ENCODE data around the gene FAM135A. TPM values are rescaled to one million over a fixed set of nuclear protein-coding genes. Genes with fewer than 3 reads are reported as not detected.
"Not testable (repeated sequence)": the region's sequence is repeated elsewhere in the genome, so short reads cannot be mapped to it uniquely, and the experiment has no call there.

FAM135A gene
- total and polyA plus RNA-seq, 2 donors (not counting 1 experiment from before 2014, with no cell fraction given): 3.9 to 30.6 TPM

GRCh38 chr6:70456735-70457134 is 43.4 kb downstream of the FAM135A start:
- H3K4me3 ChIP-seq (ENCODE audit: control extremely low read depth in 1 of 5, extremely low read depth in 1 of 5, insufficient read depth in 1 of 5, low read depth in 2 of 5, low read length in 4 of 5): no peak overlapping the region
- H3K27ac ChIP-seq (ENCODE audit: low read length in 2 of 2): no peak overlapping the region
- H3K36me3 ChIP-seq (replicated peaks in 1 of 2; ENCODE audit: control extremely low read depth in 1 of 2, control insufficient read depth in 1 of 2, extremely low read depth in 1 of 2, insufficient read depth in 2 of 2, low read length in 1 of 2): peaks cover 1 to 6% of the 10 kb centered on the region in 2 experiments
- Mint-ChIP-seq H3K27me3 (no peaks in the 10 kb centered on the region), H3K4me3 (no peak overlapping the region), H3K9me3 (ENCODE audit: insufficient read depth) (no peaks in the 10 kb centered on the region), H3K27ac (no peak overlapping the region), H3K4me1 (peaks cover 7% of the 10 kb centered on the region)
- WGBS (ENCODE audit: insufficient coverage): 100% methylated on average over 1 of the region's 1 CpG
- no peak overlapping the region for H3K9ac ChIP-seq (ENCODE audit: low read length)
- no peaks in the 10 kb centered on the region for H3K4me1 ChIP-seq (ENCODE audit: control insufficient read depth in 2 of 2, insufficient read depth in 2 of 2, low read length in 2 of 2)
- TF ChIP-seq, protein P1, sequence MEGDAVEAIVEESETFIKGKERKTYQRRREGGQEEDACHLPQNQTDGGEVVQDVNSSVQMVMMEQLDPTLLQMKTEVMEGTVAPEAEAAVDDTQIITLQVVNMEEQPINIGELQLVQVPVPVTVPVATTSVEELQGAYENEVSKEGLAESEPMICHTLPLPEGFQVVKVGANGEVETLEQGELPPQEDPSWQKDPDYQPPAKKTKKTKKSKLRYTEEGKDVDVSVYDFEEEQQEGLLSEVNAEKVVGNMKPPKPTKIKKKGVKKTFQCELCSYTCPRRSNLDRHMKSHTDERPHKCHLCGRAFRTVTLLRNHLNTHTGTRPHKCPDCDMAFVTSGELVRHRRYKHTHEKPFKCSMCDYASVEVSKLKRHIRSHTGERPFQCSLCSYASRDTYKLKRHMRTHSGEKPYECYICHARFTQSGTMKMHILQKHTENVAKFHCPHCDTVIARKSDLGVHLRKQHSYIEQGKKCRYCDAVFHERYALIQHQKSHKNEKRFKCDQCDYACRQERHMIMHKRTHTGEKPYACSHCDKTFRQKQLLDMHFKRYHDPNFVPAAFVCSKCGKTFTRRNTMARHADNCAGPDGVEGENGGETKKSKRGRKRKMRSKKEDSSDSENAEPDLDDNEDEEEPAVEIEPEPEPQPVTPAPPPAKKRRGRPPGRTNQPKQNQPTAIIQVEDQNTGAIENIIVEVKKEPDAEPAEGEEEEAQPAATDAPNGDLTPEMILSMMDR (IDR thresholded peaks at IDR 0.05): no peak
- TF ChIP-seq EZH2 (IDR thresholded peaks at IDR 0.05; ENCODE audit: borderline replicate concordance, insufficient read depth, low read depth, low read length, poor library complexity, severe bottlenecking): no peak
- no peaks in the 10 kb centered on the region for H3K79me2 ChIP-seq (ENCODE audit: control insufficient read depth, insufficient read depth, low read length)
- intact Hi-C loops (cut with micrococcal nuclease): no loop called here
- ATAC-seq (ENCODE audit: low read depth) (no peak), DNase-seq (no peak)
- H3K9me3 ChIP-seq (ENCODE audit: control extremely low read depth in 1 of 3, control insufficient read depth in 2 of 3, insufficient read depth in 1 of 3, low read length in 2 of 3): peaks cover 0 to 1% (median 0%) of the 10 kb centered on the region in 3 donors
- no peaks in the 10 kb centered on the region for H4K20me1 ChIP-seq (ENCODE audit: control insufficient read depth, insufficient read depth, low read length, poor library complexity, severe bottlenecking)
- H3K4me2 ChIP-seq (replicated peaks; ENCODE audit: low read depth, low read length, poor library complexity, severe bottlenecking): no peak overlapping the region
- ChIA-PET POLR2A (no interaction called here), CTCF (no interaction called here)
- no peaks in the 10 kb centered on the region for H3K27me3 ChIP-seq (replicated peaks in 1 of 4; ENCODE audit: control extremely low read depth in 1 of 4, control insufficient read depth in 3 of 4, insufficient read depth in 4 of 4, low read length in 3 of 4)
- no peak overlapping the region for H2AFZ ChIP-seq (ENCODE audit: insufficient read depth, low read depth, low read length, poor library complexity, severe bottlenecking)

- WGBS (ENCODE audit: insufficient coverage): no CpG with 5 or more reads among the region's 2 CpGs
- Histone ChIP-seq H3K36me3 (replicated peaks in 1 of 2; ENCODE audit: control extremely low read depth in 1 of 2, control insufficient read depth in 1 of 2, extremely low read depth in 1 of 2, insufficient read depth in 2 of 2, low read length in 1 of 2) (peaks cover 0 to 1% of the 10 kb centered on the region in 2 experiments), H3K9me3 (ENCODE audit: control extremely low read depth in 1 of 3, control insufficient read depth in 2 of 3, insufficient read depth in 1 of 3, low read length in 2 of 3) (peaks cover 0 to 1% (median 0%) of the 10 kb centered on the region in 3 donors), H3K4me3 (ENCODE audit: control extremely low read depth in 1 of 5, extremely low read depth in 1 of 5, insufficient read depth in 1 of 5, low read depth in 2 of 5, low read length in 4 of 5) (no peak overlapping the region), H2AFZ (ENCODE audit: insufficient read depth, low read depth, low read length, poor library complexity, severe bottlenecking) (no peak overlapping the region), H3K4me1 (ENCODE audit: control insufficient read depth in 2 of 2, insufficient read depth in 2 of 2, low read length in 2 of 2) (no peaks in the 10 kb centered on the region), H4K20me1 (ENCODE audit: control insufficient read depth, insufficient read depth, low read length, poor library complexity, severe bottlenecking) (no peaks in the 10 kb centered on the region), H3K9ac (ENCODE audit: low read length) (no peak overlapping the region), H3K27me3 (replicated peaks in 1 of 4; ENCODE audit: control extremely low read depth in 1 of 4, control insufficient read depth in 3 of 4, insufficient read depth in 4 of 4, low read length in 3 of 4) (no peaks in the 10 kb centered on the region), H3K4me2 (replicated peaks; ENCODE audit: low read depth, low read length, poor library complexity, severe bottlenecking) (no peak overlapping the region), H3K79me2 (ENCODE audit: control insufficient read depth, insufficient read depth, low read length) (no peaks in the 10 kb centered on the region), H3K27ac (ENCODE audit: low read length in 2 of 2) (no peak overlapping the region)
- POLR2A ChIA-PET: no interaction called here
- intact Hi-C loops (cut with micrococcal nuclease): no loop called here
- ATAC-seq (ENCODE audit: low read depth) (no peak), DNase-seq (no peak)
- no peak for TF ChIP-seq EZH2 (IDR thresholded peaks at IDR 0.05; ENCODE audit: borderline replicate concordance, insufficient read depth, low read depth, low read length, poor library complexity, severe bottlenecking)
- TF ChIP-seq, protein P1 (IDR thresholded peaks at IDR 0.05): no peak
- Mint-ChIP-seq H3K9me3 (ENCODE audit: insufficient read depth) (no peaks in the 10 kb centered on the region), H3K27me3 (no peaks in the 10 kb centered on the region), H3K4me1 (peaks cover 3% of the 10 kb centered on the region), H3K4me3 (no peak overlapping the region), H3K27ac (no peak overlapping the region)
- CTCF ChIA-PET: no interaction called here
Observed at GRCh38 chr6:70459235-70459634, 45.9 kb downstream of the FAM135A start.

DNA sequence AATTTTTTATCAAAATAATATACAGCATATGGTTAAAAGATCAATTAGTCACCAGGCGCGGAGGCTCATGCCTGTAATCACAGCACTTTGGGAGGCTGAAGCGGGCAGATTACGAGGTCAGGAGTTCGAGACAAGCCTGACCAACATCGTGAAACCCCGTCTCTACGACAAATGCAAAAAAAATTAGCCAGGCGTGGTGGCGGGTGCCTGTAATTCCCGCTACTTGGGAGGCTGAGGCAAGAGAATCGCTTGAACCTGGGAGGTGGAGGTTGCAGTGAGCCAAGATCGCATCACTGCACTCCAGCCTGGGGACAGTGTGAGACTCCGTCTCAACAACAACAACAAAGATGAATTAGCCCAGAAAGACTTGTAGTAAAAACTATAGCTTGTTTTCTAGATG is 46.4 kb downstream of the FAM135A start:
- H3K4me3 Mint-ChIP-seq; H3K27me3 Mint-ChIP-seq; H3K27ac ChIP-seq (ENCODE audit: low read length in 2 of 2); H3K4me1 ChIP-seq (ENCODE audit: control insufficient read depth in 2 of 2, insufficient read depth in 2 of 2, low read length in 2 of 2); H2AFZ ChIP-seq (ENCODE audit: insufficient read depth, low read depth, low read length, poor library complexity, severe bottlenecking); H4K20me1 ChIP-seq (ENCODE audit: control insufficient read depth, insufficient read depth, low read length, poor library complexity, severe bottlenecking); DNase-seq; H3K79me2 ChIP-seq (ENCODE audit: control insufficient read depth, insufficient read depth, low read length); H3K27me3 ChIP-seq (replicated peaks in 1 of 4; ENCODE audit: control extremely low read depth in 1 of 4, control insufficient read depth in 3 of 4, insufficient read depth in 4 of 4, low read length in 3 of 4); H3K4me3 ChIP-seq (ENCODE audit: control extremely low read depth in 1 of 5, extremely low read depth in 1 of 5, insufficient read depth in 1 of 5, low read depth in 2 of 5, low read length in 4 of 5); H3K9me3 ChIP-seq (ENCODE audit: control extremely low read depth in 1 of 3, control insufficient read depth in 2 of 3, insufficient read depth in 1 of 3, low read length in 2 of 3); H3K9me3 Mint-ChIP-seq (ENCODE audit: insufficient read depth); intact Hi-C loops (cut with micrococcal nuclease); POLR2A ChIA-PET; H3K4me2 ChIP-seq (replicated peaks; ENCODE audit: low read depth, low read length, poor library complexity, severe bottlenecking); H3K9ac ChIP-seq (ENCODE audit: low read length); CTCF ChIA-PET; H3K36me3 ChIP-seq (replicated peaks in 1 of 2; ENCODE audit: control extremely low read depth in 1 of 2, control insufficient read depth in 1 of 2, extremely low read depth in 1 of 2, insufficient read depth in 2 of 2, low read length in 1 of 2); ATAC-seq (ENCODE audit: low read depth); H3K4me1 Mint-ChIP-seq; H3K27ac Mint-ChIP-seq: not testable (repeated sequence)
- 96% methylated on average over 12 of the region's 14 CpGs for WGBS (ENCODE audit: insufficient coverage)

Measured in B cell (primary cell).